Omental fat pad (tissue), 4 donors: ENCODE measurements around the gene KCNMB1. TPM values are rescaled to one million over a fixed set of nuclear protein-coding genes. Genes with fewer than 3 reads are reported as not detected.

Experiments
- ATAC-seq: fragments of 150-250 bp; one replicate; pipeline ENCODE4 v1.9.1; 2016; ENCODE audit warnings: mild to moderate bottlenecking, moderate library complexity; ENCODE audit not compliant: low FRiP score
- DNase-seq: peaks from one replicate; pipeline ENCODE4 v3.0.0-alpha.2; 2019; ENCODE audit warnings: low spot score
- total RNA-seq, 4 donors: library from RNA; depleted of rRNA; stranded (reverse); fragments of >200 nt; gene quantifications; one replicate each; pipeline ENCODE4 v1.1.0, GENCODE V29; 2016
- TF ChIP-seq, protein P1 (sequence below), 3 donors: fragments of 450-650 bp; IDR thresholded peaks; one replicate each; pipeline ENCODE4 v1.5.1; 2016 to 2017; ENCODE audit warnings: antibody characterized with exemption in 3 of 3, mild to moderate bottlenecking in 3 of 3, moderate library complexity in 2 of 3

KCNMB1 gene
- total RNA-seq, 4 donors from 2014 or later = 0.19 to 1.9 (median 0.46) TPM

DNA sequence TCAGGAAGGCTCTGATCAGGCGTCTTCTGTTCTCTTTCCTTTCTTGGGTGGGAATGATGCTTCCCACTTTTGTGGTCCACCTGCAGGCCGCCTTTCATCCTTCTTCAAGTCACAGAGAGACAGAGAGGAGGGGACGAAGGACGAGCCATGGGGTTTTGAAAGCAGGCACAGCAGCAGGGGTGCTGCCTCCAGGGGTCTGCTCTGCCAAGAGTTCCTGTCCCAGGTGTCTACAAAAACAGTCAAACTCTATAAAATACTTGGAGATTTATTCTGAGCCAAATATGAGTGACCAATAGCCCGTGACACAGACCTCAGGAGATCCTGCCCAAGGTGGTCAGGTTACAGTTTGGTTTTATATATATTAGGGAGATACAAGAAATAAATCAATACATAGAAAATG, 57.1 kb downstream of the KCNMB1 start:
- ATAC-seq = no peak
- TF ChIP-seq, protein P1, sequence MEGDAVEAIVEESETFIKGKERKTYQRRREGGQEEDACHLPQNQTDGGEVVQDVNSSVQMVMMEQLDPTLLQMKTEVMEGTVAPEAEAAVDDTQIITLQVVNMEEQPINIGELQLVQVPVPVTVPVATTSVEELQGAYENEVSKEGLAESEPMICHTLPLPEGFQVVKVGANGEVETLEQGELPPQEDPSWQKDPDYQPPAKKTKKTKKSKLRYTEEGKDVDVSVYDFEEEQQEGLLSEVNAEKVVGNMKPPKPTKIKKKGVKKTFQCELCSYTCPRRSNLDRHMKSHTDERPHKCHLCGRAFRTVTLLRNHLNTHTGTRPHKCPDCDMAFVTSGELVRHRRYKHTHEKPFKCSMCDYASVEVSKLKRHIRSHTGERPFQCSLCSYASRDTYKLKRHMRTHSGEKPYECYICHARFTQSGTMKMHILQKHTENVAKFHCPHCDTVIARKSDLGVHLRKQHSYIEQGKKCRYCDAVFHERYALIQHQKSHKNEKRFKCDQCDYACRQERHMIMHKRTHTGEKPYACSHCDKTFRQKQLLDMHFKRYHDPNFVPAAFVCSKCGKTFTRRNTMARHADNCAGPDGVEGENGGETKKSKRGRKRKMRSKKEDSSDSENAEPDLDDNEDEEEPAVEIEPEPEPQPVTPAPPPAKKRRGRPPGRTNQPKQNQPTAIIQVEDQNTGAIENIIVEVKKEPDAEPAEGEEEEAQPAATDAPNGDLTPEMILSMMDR (IDR thresholded peaks at IDR 0.05) = no peak
- no peak for DNase-seq

DNA sequence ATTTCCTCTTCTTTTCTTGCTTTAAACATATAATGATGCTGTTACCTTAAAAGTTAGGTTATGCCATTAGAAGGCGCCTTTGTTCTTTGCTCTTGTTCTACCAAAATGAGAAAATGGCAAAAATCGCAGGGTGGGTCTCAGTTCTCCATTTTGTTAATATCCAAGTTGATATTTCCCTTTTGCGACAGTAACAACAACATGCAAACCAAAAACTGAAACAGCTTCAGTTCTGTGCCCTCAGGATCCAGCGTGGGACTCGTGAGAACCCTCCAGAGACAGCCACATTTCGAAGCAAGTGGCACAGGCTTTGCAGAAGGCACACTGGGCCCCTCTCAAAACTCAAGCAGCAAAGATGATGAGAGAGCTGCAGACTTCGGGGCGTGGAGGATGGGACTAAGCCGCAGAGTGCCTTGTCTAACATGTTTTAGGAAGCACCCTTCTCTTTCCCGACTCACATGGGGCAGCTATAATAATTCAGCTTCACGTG, 58.6 kb downstream of the KCNMB1 start:
- DNase-seq (no peak), ATAC-seq (peak; percentile 11)
- TF ChIP-seq, protein P1 (IDR thresholded peaks at IDR 0.05) = no peak

DNA sequence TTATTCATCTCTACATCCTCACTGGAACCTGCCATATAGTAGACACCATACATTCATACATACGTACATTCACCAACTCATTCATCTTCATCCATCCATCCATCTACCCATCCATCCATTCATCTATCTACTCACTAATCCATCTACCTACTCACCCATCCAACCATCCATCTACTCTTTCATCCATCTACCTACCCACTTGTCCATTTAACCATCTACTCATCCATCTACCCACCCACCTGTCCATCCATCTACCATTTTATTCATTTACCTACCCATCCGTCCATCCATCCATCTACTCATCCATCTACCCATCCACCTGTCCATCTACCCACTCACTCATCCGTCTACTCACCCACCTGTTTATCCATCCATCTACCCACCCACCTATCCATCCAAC, 59.6 kb downstream of the KCNMB1 start:
- ATAC-seq (no peak), DNase-seq (no peak)
- TF ChIP-seq, protein P1 (IDR thresholded peaks at IDR 0.05) = no peak

DNA sequence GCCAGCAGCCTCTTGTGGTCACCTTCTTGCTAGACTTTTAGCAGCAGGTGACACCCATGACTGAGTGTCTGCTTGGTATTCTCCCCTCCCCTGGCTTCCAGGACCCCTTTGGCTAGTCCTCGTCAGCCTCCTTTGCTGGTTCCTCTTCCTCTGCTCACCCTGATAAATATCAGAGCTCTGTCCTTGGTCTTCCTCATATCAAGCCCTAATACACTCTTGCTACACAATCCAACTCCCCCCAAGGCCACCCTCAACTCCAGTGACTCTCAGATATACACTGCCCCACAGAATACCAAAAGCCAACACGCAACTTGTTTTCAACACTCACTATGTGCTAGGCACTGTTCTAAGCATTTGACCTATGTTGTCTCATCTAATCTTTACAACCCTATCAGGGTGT, 61.3 kb downstream of the KCNMB1 start:
- TF ChIP-seq, protein P1 (IDR thresholded peaks at IDR 0.05) = no peak
- no peak for ATAC-seq
- no peak for DNase-seq

DNA sequence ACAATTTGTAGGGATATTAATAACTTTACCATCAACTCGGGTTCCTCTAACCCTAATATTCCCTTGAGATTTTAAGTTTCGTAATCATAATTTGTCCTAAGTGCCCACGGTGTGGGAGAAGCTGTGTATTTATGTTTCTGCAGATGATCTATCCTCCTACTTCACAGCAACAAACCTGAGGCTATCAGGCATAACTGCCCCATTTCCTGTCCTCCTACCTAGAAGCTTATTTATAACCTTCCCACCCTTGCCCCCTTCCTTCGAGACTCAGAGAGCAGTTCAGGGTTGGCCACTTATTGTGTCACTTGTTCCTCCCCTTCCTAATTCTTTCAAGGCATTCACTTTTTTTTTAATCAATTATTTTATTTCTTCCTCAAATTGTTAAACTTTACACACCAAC, 62.0 kb downstream of the KCNMB1 start:
- no peak for ATAC-seq
- TF ChIP-seq, protein P1 (IDR thresholded peaks at IDR 0.05) = no peak
- DNase-seq = no peak

Other genes with a start within 250 kb of the KCNMB1 start
- gene C5orf58, start 156.4 kb downstream of the KCNMB1 start, total RNA-seq = not detected
- gene LCP2, start 91.6 kb downstream of the KCNMB1 start, total RNA-seq = 10 to 100 TPM; 33.5 to 81.2 (median 59.1) TPM
- under 1 TPM in 1 of 4 donors, not detected in 3; 0.25 TPM for gene KCNIP1, start 114.7 kb upstream of the KCNMB1 start, total RNA-seq